GM19193 (cell line): Measurements from ENCODE around the gene CHTF8.

Experiments used
- POLR2A ChIP-seq: IDR thresholded peaks from 4 replicates; pipeline ENCODE4 v1.6.1; 2011; ENCODE audit not compliant: insufficient read depth, insufficient read length; ENCODE audit errors: extremely low read depth

The CHTF8 gene

DNA sequence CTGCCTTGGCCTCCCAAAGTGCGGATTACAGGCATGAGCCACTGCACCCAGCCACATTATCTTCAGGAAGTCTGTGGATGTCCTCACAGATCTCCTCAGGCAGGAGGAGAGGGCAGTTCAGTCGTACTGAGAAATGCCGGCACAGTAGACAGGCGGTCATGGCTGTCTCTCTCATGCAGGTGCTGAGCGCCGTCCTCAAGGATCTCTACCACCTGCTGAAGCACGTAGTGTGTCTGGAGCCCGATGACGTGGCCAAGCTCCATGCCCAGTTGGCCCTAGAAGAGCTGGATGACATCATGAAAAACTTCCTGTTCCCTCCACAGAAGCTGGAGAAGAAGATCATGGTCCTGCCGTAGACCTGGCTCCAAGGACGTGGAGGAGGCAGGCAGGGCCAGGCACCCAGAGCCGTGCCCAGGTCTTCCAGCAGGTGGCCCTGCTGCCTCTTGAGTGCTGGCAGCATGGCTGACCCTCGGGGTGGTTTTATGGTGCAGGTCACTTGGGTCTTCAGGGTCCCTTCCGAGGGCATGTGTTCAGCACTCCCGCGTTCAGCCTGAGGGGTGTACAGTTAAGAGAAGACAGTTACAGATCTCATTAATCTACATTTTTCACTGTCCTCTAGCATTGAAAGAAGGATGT is 49.0 kb downstream of the CHTF8 start:
- TF ChIP-seq POLR2A: no peak

DNA sequence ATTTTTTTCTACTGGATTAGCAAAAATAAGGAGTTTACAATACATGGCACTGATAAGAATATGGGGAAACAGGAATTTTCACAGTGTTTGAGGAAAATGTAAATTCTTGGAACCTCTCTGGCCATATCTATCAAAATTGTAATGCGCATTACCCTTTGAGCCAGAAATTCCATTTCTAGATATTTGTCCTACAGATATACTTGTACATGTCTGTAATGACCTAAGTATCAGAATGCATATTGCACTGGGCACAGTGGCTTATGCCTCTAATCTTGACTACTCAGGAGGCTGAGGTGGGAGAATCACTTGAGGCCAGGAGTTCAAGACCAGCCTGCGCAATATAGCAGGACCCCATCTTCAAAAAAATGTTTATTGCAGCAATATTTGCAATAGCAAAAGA is 52.7 kb downstream of the CHTF8 start:
- no peak for TF ChIP-seq POLR2A

DNA sequence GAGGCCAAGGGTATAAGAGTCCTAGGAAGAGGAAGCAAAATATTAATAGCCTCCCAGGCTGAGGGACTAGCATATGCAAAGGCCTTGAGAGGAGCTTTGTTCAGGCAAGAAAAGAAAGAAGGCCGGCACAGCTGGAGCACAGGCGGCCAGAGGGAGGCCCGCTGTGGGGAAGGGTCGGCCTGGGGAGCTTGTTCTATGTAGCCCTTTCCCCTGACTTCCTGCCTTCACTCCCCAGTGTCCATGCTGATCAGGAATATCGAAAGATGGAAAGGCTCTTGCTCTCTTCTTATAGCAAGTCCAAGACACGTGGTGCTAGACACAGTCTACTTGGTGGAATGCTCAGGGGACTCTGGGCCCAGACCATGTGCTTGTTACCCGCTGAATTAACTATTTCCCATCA is 54.3 kb downstream of the CHTF8 start:
- no peak for TF ChIP-seq POLR2A

DNA sequence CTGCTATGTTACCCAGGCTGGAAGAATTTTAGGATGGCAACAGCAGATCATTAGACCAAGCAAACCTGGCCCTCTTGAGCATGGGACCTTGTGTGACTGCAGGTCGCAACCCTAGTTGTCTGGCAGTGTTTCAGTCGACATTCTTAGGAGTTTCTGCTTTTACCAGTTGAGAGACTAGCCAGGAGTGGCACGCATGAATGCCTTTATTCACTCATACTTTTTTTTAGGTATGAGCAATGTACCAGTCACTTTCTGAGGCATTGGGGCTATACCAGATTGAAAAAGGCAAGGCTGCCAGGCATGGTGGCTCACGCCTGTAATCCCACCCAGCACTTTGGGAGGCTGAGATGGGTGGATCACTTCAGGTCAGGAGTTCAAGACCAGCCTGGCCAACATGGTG is 55.1 kb downstream of the CHTF8 start:
- TF ChIP-seq POLR2A: no peak

DNA sequence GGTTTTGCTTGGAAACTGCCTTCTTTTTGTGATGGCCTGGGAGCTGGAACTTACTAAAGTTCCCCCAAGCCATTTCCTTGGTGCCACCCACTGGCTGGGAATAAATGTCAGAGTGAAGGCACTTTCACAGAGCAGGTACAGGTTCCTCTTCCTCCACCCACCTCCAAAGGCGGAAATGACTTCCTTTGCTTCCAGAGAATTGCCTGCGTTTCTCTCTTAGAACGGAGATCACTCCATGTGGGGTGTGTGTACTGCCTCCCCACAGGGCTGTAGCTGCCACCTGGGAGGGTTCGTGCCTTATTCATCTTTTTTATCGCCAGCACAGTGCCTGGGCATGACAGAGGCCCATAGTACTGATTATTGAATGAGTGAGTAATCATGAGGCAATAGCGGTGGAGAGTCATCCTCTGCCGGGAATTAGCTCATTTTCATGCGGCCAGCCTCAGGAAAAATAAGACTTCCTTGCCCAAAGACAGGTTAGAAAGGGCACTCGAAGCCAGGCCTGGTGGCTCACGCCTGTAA is 59.1 kb downstream of the CHTF8 start:
- TF ChIP-seq POLR2A: no peak

DNA sequence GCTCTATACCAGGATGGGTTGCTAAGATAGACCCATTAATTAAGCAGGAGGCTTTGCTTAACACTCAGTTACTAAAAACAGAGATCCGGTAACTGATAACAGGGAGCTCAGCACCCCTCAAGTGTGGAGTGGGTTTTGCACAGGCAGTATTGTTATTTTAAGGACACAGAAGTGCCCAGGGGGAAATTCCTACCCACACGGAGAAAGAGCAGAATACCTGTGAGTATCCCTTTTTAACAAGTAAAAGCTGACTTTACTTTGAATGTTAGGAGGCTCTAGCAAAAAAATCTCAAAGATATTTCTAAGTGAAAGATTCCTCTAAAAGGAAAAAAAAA is 59.8 kb downstream of the CHTF8 start:
- no peak for TF ChIP-seq POLR2A

DNA sequence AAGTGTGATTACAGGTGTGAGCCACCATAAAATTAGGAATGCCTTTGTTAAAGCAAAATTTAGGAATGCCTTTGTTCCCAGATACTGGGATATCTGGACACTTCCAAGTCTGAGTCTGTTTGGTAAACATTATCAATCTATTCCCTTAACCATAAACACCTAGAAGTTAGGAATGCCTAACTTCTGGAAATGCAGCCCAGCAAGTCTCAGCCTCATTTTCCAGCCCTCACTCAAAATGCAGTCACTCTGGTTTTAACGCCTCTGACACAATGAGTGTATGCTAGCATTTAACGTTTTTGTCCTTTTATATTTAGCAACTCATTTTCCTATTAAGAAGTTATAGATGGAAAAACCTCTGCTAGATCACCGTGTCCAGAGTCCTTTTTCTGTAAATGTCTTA is 61.4 kb downstream of the CHTF8 start:
- TF ChIP-seq POLR2A: no peak

DNA sequence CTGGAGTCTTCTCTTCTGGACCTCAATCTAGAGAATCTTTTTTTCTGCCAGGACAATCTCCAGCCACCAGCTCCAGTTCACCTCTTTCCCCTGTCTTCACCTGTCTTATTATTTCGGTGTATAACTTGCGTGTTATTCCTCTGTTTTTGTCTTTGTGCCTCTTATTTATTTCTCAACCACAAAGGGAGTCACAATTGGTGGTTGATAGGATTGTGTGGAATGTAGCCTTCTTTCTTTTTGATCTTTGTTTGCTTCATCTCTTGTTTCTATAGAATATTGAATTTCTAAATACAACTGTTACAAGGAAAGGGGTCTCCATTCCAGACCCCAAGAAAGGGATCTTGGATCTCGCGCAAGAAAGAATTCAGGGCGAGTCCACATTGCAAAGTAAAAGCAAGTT is 62.9 kb downstream of the CHTF8 start:
- no peak for TF ChIP-seq POLR2A
